ENCODE data around the gene ABLIM2.

- TF ChIP-seq POLR2A (IDR thresholded peaks at IDR 0.05) (no peak), CTCF (IDR thresholded peaks at IDR 0.05) (no peak)
Measured at GRCh38 chr4:8120501-8120900, 38.1 kb downstream of the ABLIM2 start.
